GM20431 (cell line): ENCODE measurements around the gene FGD6.
"Not testable (repeated sequence)": the region's sequence is repeated elsewhere in the genome, so short reads cannot be mapped to it uniquely, and the experiment has no call there.

Experiments
- in situ Hi-C: fragments of 300-500 bp; cut with MseI, MboI; formaldehyde crosslinking; loops from one replicate; pipeline ENCODE4 v1.15.0; 2020; ENCODE audit warnings: low sequenced_read_pairs; ENCODE audit not compliant: unreplicated experiment

The FGD6 gene

DNA sequence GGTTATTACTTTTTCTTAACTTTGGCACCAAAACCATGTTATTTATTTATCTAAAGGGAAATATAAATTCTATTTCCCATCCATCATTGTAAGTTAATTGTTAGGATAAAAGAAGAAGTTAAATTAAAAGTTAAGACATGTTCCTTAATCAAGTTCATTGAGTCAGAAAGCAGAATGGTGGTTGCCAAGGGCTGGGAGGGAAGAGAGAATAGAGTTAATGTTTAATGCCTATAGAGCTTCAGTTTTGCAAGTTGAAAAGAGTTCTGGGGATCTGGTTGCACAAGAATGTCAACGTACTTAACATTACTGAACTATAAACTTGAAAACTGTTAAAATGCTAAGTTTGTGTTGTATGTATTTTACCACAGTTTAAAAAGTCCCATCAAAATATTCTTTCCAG is 80.7 kb downstream of the FGD6 start:
- in situ Hi-C loops = no loop called here

DNA sequence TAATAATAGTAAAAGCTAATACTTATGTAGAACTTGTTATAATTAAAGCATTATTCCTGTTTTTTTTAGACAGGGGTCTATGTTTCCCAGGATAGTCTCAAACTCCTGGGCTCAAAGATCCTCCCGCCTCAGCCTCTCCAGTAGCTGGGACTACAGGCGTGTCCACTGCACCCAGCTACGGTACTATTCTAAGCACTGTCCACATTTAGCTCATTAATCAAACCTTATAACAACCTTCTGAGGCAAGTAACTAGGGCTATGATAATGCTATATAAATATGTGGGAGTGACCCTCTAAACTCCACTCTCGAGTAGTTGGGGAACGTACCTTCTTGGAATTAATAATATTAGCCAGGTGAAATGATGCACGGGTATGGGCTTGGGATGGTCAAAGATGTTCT is 83.2 kb downstream of the FGD6 start:
- in situ Hi-C loops = no loop called here

DNA sequence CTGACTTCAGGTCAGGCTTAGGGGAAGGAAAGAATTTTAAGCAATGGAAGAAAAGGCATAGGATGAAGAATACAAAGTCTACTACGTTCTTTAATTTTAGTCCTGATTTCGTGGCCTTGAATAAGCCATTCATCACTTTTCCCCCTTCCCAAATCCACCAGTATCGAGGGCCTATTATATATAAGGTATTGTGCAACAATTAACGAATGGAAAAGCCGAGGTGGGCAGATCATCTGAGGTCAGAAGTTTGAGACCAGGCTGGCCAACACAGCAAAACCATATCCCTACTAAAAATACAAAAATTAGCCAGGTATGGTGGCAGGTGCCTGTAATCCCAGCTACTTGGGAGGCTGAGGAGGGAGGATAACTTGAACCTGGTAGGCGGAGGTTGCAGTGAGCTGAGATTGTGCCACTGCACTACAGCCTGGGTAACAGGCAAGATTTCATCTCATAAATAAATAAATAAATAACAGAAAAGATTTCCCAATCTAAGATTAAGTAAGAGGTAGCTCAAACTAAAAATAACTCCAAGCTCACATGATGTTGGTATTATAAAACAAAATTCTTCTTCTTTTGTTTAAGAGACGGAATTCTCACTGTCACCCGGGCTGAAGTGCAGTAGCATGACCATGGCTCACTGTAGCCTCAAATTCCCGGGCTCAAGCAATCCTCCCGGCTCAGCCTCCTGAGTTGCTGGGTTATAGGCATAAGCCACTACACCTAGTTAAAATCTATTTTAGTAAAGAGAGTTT is 85.5 kb downstream of the FGD6 start:
- in situ Hi-C loops = no loop called here

DNA sequence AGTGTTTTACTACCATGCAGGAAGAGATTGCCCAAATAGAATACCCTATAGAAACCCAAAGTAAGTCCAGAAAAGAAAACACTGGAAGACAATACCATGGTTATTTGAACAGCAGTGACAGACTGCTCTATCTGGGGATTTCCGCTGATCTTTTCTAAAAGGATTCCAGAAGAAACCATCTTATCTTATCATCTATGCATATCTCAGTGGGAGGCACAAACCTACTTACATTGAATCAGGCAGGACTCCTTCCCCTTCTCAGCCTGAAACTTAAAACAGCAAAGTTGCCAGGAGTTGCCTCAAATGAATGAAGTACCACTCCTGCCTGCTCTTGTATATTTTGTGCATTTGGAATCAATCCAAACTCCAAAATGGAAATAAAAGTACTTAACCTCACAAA is 87.2 kb downstream of the FGD6 start:
- in situ Hi-C loops = no loop called here

DNA sequence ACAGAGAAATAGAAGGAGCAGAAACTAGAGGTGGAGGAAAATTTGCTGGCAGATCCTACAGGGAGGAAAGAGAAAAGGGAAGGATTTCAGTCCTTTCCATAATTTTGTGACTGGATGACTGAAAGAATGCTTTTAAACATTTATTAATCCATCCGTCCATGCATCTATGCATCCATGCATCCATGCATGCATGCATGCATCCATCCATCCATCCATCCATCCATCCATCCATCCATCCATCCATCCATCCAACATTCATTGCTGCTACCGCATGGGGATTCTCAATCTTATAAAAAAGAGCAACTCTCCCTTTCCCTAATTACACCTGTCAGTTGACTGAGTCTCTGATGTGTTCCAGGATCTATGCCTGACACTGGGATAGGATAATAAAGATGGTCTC is 88.2 kb downstream of the FGD6 start:
- in situ Hi-C loops = no loop called here

DNA sequence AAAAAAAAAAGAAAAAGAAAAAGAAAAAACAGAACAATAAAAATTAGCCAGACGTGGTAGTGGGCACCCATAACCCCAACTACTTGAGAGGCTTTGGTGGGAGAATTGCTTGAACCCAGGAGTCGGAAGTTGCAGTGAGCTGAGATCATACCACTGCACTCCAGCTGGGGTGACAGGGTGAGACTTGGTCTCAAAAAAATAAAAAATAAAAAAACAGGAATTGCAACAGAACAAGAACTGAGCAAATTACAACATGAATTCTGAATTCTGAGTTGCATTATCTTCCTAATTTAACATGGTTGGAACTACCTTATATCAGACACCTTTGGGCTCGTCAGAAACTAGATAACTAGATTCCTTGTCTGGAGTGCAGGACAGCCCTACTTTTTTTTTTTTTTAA is 90.5 kb downstream of the FGD6 start:
- in situ Hi-C loops = no loop called here

DNA sequence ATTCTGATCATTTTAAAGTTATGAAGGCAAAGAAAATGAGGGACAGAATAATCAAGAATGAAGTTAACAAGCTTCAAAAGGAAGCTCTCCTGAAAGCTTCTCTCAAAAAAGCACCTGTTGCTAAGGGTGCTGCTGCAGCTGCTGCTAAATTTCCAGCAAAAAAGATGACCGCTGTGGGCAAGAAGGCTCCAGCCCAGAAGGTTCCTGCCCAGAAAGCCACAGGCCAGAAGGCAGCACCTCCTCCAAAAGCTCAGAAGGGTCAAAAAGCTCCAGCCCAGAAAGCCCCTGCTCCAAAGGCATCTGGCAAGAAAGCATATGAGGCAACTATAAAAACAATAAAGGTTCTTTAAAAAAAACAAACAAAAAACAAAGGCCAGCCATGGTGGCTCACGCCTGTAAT is 91.2 kb downstream of the FGD6 start:
- in situ Hi-C loops = no loop called here

DNA sequence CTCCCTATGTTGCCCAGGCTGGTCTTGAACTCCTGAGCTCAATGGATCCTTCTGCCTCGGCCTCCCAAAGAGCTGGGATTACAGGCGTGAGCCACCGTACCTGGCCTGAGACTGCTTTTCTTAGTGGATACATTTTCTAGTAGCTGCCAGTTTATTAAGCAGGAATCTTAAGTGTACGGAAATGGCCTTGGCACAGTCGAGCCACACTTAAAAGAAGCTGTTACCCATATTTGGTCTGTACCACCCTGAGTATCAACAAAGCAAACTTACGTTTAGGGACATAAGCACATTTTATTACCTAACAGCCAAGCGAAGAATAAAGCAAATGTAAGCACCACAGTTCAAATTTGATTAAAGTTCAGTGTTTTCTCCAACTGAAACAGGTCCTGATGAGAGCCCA is 93.2 kb downstream of the FGD6 start:
- in situ Hi-C loops = no loop called here

DNA sequence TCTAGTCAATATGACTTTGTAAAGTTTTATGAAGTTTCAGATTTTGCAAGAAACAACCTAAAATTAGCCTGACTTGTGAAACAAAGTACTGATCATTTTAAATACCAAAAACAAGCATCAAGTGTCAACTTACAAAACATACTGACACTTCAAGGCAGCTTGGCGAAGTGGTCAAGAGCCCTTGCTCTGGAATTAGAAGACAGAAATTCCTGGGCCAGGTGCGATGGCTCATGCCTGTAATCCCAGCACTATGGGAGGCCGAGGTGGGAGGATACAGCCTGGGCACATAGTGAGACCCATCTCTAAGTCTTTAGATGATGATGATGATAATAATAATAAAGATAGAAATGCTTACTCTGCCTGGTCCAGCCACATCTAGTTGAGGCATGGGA is 98.5 kb downstream of the FGD6 start:
- in situ Hi-C loops = loop anchor here (10.0 kb wide), 1 partner anchor 416 kb away; no protein-coding TSS in a partner anchor

DNA sequence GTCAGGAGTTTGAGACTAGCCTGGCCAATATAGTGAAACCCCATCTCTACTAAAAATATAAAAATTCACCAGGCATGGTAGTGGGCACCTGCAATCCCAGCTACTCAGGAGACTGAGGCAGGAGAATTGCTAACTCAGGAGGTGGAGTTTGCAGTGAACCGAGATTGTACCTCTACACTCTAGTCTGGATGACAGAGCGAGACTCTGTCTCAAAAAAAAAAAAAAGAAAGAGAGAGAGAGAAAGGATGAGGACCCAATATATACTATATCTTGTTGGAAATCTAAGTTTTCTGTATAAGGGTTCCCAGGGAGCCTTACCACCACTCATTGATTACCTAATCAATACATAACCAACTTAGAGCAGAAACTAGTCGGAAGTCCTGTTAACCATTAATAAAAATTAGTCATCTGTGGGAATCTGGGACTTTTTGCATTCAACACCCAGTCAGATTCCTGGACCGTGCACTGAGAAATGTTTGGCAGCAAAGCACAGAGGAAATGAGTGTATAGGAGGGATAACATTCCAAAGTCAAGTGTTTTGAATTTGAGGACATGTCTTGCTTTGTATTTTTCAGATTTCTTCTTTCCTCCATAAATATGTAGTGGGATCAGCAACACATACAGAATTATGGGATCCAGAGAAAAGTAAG is 99.0 kb downstream of the FGD6 start:
- in situ Hi-C loops = loop anchor here (10.0 kb wide), 1 partner anchor 417 kb away; no protein-coding TSS in a partner anchor

DNA sequence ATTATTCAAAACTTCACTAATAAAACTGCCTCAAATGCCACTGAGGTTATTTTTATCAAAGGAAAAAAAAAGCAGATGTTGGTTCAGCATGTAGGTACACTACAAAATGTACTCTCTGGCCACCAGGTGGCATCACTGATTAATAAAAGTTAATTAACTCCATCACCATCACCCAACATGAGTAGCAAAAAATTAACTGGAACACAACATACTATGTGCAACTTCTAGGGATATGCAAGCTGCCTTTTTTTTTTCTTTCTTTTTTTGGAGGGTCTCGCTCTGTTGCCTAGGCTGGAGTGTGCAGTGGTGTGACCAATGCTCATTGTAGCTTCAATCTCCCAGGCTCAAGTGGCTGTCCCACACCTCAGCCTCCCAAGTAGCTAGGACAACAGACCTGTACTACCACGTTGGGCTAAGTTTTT is 100.1 kb downstream of the FGD6 start:
- in situ Hi-C loops = loop anchor here (10.0 kb wide), 1 partner anchor 418 kb away; no protein-coding TSS in a partner anchor

DNA sequence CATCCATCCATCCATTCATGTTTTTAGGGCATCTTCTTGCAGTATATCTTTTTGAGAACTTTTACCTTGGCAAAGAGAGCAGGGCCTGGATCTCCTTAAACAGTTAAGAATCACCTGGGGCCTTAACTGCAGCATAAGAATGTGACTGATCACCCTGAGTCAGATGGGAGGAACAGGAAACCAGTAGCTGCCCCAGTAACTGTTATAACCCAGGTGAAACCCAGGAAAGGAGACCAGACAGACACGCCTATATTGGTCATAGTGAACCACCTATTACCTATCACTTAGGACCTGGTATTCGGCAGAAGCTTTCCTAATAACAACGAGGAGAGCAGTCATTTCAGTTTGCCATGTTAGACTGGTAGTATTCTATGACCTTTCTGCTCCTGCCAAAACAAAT is 100.5 kb downstream of the FGD6 start:
- in situ Hi-C loops = loop anchor here (10.0 kb wide), 1 partner anchor 418 kb away; no protein-coding TSS in a partner anchor

DNA sequence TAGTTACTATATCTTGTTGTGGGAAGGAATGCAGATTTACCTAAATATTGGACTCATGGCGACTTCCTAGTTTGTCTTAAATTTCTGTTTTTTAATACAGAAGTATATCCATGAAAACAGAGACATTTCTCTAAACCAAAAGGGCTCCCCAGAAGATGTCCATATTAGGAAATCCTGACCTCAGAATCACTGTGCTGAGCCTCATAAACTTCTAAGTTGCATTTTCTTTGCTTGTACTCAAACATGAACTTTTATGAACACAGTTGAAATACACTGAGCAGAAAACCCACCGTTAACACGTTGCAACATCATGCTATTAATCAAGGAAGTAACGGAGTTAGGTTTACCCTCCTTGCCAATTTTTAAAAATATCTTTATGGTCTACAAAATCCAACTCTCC is 100.9 kb downstream of the FGD6 start:
- in situ Hi-C loops = loop anchor here (10.0 kb wide), 1 partner anchor 418 kb away; no protein-coding TSS in a partner anchor

DNA sequence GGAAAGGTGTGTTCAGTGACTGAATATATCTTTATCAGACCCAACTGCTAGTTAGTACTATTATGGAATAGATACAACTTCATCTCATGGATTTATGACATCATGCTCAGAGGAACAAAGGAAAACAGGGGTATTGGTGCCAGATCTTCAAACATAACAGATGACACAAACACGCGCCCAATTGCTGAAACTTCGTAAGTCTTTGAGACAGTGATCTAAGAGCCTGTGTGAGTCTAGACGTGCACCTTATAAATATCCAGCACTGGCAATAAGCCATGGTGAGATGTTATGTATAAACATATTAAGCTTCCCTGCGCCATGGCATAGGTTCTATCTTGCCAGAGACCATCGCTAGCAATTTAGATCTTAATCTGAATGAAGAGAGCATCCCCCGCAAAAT is 101.6 kb downstream of the FGD6 start:
- in situ Hi-C loops = loop anchor here (10.0 kb wide), 1 partner anchor 419 kb away; no protein-coding TSS in a partner anchor

DNA sequence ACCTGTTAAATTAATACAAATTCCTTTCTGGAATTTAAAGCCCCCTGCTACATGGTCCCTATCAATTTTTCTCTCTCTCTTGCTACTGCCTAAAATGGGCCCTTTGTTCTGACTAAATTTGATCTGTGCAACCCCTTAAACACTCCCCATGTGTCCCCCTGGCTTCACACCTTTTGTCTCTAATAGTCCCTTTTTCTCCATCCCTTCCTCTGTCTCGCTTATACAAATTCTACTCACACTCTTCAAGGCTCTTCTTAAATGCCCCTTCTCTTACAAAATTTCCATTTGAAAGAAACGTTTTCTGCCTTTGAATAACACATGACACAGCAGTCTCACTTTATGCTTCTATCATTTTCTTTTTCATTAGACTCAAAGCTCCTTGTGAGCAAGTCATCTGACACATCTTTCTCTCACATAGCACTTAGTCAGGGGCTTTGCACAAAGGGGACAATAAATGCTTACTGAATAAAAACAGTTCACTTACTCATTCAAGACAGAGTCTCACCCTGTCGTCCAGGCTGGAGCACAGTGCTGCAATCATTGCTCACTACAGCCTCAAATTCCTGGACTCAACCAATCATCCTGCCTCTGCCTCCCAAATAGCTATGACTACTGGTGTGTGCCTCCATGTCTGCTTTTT is 102.4 kb downstream of the FGD6 start:
- in situ Hi-C loops = loop anchor here (10.0 kb wide), 1 partner anchor 420 kb away; no protein-coding TSS in a partner anchor

DNA sequence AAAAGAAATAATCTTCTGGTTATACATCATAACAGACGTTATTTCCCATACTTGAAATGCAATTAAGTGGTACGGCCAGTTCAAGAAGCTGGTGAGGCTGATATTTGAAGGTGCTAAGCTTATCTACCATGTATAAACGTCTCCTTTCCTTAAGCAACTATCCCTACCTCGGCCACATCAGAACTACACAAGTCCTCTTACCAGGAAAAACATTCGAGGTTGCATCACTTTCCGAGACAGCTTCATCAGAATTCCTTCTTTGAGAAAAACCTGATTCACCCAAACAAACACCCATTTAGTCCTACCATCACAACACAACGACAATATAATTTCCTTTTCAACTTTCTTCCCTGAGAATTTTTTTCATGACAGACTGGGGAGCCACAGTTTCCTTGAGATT is 109.9 kb downstream of the FGD6 start:
- in situ Hi-C loops = no loop called here

DNA sequence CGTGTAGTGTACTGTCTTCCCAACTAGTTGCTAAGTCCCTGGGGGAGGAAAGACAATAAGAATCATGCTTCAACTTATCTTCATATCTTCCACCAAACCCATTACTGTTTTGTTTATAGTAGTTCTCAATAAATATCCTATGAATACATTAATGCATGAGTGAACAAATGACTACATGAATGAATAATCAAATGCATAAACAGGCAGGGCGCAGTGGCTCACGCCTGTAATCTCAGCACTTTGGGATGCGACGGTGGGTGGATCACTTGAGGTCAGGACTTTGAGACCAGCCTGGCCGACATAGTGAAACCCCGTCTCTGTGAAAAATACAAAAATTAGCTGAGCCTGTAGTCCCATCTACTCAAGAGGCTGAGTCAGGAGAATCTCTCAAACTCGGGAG is 111.7 kb downstream of the FGD6 start:
- in situ Hi-C loops = no loop called here

DNA sequence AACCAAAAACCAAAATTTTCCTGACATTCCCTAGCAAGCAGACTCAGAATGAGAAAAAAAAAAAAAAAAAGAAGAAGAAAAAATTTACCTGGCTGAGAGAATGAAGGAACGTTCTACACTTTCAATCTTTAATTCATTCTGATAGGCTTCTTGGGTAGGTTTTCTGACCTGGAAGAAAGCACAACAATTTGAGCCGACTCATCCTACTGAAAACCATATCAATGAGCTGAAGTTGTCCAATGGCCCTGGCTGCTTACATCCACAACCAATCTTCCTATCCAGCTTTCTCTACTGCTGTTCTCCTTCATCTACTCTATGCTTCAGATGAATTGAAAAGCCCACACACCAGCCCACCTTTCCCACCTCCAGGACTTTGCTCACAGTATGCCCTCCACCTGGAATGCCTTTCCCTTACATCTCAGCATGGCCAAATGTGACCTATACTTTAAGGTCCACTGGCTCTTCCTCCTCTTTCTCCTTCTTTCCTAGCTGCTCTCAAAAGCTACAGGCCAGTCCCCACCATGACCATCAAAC is 112.3 kb downstream of the FGD6 start:
- in situ Hi-C loops = no loop called here

DNA sequence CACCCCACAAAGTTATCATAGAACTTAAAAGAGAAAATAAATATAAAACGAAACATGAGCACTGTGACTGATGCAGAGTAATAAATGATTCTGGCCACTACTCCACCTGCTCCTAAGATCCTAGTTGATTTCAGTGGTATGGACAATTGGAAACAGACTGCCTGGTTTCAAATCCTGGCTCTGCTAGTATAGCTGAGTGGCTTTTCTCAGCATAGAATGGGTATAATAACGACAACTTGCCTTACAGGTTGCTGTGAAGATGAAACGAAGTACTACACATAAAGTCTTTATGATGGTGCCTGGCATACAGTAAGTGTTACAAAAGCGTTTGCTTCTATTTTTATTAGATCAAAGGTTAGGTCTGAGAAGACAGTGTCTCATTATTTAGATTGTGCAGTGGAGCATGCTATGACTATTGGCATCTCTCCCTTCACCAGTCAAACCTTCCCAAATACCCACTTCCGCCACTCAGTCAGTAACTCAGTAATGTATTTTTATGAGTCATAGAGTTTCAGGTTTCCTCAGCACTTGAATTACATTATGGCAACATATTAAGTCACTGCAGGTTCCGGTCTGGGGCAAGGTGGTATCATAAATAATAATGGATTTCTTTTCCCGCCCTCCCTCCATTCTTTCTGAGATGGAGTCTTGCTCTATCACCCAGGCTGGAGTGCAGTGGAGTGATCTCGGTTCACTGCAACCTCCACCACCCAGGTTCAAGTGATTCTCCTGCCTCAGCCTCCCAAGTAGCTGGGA is 114.2 kb downstream of the FGD6 start:
- in situ Hi-C loops = no loop called here

DNA sequence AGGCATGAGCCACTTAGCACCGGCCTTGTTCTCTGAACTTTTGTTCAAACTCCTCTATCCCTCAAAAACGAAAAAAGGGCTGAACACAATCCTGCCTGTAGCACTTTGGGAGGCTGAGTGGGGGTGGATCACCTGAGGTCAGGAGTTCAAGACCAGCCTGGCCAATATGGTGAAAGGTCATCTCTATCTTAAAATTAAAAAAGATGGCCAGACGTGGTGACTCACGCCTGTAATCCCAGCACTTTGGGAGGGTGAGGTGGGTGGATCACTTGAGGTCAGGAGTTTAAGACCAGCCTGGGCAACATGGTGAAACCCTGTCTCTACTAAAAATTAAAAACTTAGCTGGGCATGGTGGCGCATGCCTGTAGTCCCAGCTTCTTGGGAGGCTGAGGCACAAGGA is 115.3 kb downstream of the FGD6 start:
- in situ Hi-C loops = not testable (repeated sequence)
